ENCODE data around the gene TTC23L. TPM values are rescaled to one million over a fixed set of nuclear protein-coding genes. Genes with fewer than 3 reads are reported as not detected.

Gene TTC23L
- 0.05 and 0.30 TPM in 2 replicates for total RNA-seq

GRCh38 chr5:34838785-34839714, at the start of gene TTC23L:
Gene TTC23L, plus strand, starts transcription at chr5:34839164. Its CDS starts 1,508 bp downstream, at chr5:34840672.

GRCh38 chr5:34915139-34915855, 76.3 kb downstream of the TTC23L start, which contains the start of the genes BRIX1 and RAD1:
Gene BRIX1, plus strand, starts transcription at chr5:34915711. Its CDS starts 28 bp downstream, at chr5:34915739.
Gene RAD1, minus strand, starts transcription at chr5:34915504. Its CDS starts 612 bp downstream, at chr5:34914892.

GRCh38 chr5:34929134-34929719, 90.3 kb downstream of the TTC23L start, which contains the start of gene DNAJC21:
Gene DNAJC21, plus strand, starts transcription at chr5:34929559. Its CDS starts 261 bp downstream, at chr5:34929820.

Other genes starting within 250 kb of the TTC23L start
- gene RAI14, start 182.8 kb upstream of the TTC23L start, total RNA-seq: 345 and 505 TPM in 2 replicates
- 16.1 and 36.5 TPM in 2 replicates for gene RAD1, start 76.3 kb downstream of the TTC23L start, total RNA-seq
- 38.5 and 44.8 TPM in 2 replicates for gene BRIX1, start 76.5 kb downstream of the TTC23L start, total RNA-seq
- 48.0 and 76.0 TPM in 2 replicates for gene DNAJC21, start 90.4 kb downstream of the TTC23L start, total RNA-seq
- gene AGXT2, start 208.8 kb downstream of the TTC23L start, total RNA-seq: not detected in 2 replicates

All from smooth muscle cell of the umbilical artery (primary cell).